Mammary epithelial cell (primary cell): ENCODE data around the gene LRP5.

ENCODE experiments used
- CTCF ChIP-seq, 2 donors: IDR thresholded peaks in 1 of 2; conservative IDR thresholded peaks in 1 of 2; 2 replicates each; pipeline ENCODE4 v1.5.1; 2011 to 2012; ENCODE audit warnings: inconsistent platforms in 2 of 2, low read length in 2 of 2, mild to moderate bottlenecking in 2 of 2, control low read depth in 1 of 2, low read depth in 1 of 2; ENCODE audit not compliant: insufficient read depth in 1 of 2; ENCODE audit errors: extremely low read depth in 1 of 2
- EZH2 ChIP-seq: IDR thresholded peaks from 2 replicates; pipeline ENCODE4 v1.6.1; 2012; ENCODE audit warnings: low read length, inconsistent platforms, borderline replicate concordance

- TF ChIP-seq CTCF (conservative IDR thresholded peaks at IDR 0.05 in 1 of 2, IDR thresholded peaks at IDR 0.05 in 1 of 2; ENCODE audit: extremely low read depth in 1 of 2, insufficient read depth in 1 of 2, low read depth in 1 of 2, low read length in 2 of 2) (no peak), EZH2 (no peak)
Observed at GRCh38 chr11:68457216-68457897, 145.0 kb downstream of the LRP5 start.
